ENCODE results near the gene STARD13. TPM values are rescaled to one million over a fixed set of nuclear protein-coding genes. Genes with fewer than 3 reads are reported as not detected.

Gene STARD13
- total RNA-seq (0.10 and 0.22 TPM in 2 replicates), polyA plus RNA-seq (0.03 and 0.06 TPM in 2 replicates), polyA minus RNA-seq (0.14 and 1.3 TPM in 2 replicates)
- total RNA-seq (2013), result 0.68 TPM

- TF ChIP-seq EZH2 (IDR thresholded peaks at IDR 0.05; ENCODE audit: borderline replicate concordance, insufficient read depth, low read depth, low read length, poor library complexity, severe bottlenecking) (no peak), CTCF (IDR thresholded peaks at IDR 0.05) (no peak)
- Histone ChIP-seq H3K27me3 (replicated peaks in 1 of 4; ENCODE audit: control extremely low read depth in 1 of 4, control insufficient read depth in 3 of 4, insufficient read depth in 4 of 4, low read length in 3 of 4) (peaks cover 0 to 22% (median 19%) of the 10 kb centered on the region in 4 experiments), H3K4me2 (replicated peaks; ENCODE audit: low read depth, low read length, poor library complexity, severe bottlenecking) (peak within 1 kb of the TSS; percentile 73), H3K79me2 (ENCODE audit: control insufficient read depth, insufficient read depth, low read length) (no peaks in the 10 kb centered on the region), H3K27ac (ENCODE audit: low read length in 2 of 2) (no peak within 1 kb of the TSS), H2AFZ (ENCODE audit: insufficient read depth, low read depth, low read length, poor library complexity, severe bottlenecking) (peak within 1 kb of the TSS; percentile 66), H3K9ac (ENCODE audit: low read length) (peak within 1 kb of the TSS; percentile 67), H4K20me1 (ENCODE audit: control insufficient read depth, insufficient read depth, low read length, poor library complexity, severe bottlenecking) (no peaks in the 10 kb centered on the region), H3K4me1 (ENCODE audit: control insufficient read depth in 2 of 2, insufficient read depth in 2 of 2, low read length in 2 of 2) (peaks cover 11 to 15% of the 10 kb centered on the region in 2 donors), H3K36me3 (replicated peaks in 1 of 2; ENCODE audit: control extremely low read depth in 1 of 2, control insufficient read depth in 1 of 2, extremely low read depth in 1 of 2, insufficient read depth in 2 of 2, low read length in 1 of 2) (no peaks in the 10 kb centered on the region), H3K4me3 (ENCODE audit: control extremely low read depth in 1 of 5, extremely low read depth in 1 of 5, insufficient read depth in 1 of 5, low read depth in 2 of 5, low read length in 4 of 5) (peak within 1 kb of the TSS; percentile 31 to 53 (median 46)), H3K9me3 (ENCODE audit: control extremely low read depth in 1 of 3, control insufficient read depth in 2 of 3, insufficient read depth in 1 of 3, low read length in 2 of 3) (no peaks in the 10 kb centered on the region)
- POLR2A ChIA-PET, result no interaction called here
- CTCF ChIA-PET, result no interaction called here
- H3K27me3 Mint-ChIP-seq, result peaks cover 58% of the 10 kb centered on the region
- peak within 1 kb of the TSS; percentile 86 for H3K4me3 Mint-ChIP-seq
- no peaks in the 10 kb centered on the region for H3K9me3 Mint-ChIP-seq (ENCODE audit: insufficient read depth)
- DNase-seq (peak; percentile 28), ATAC-seq (ENCODE audit: low read depth) (no peak)
- intact Hi-C loops (cut with micrococcal nuclease), result no loop called here
- H3K4me1 Mint-ChIP-seq, result peaks cover 19% of the 10 kb centered on the region
- H3K27ac Mint-ChIP-seq, result no peak within 1 kb of the TSS
- 4% methylated on average over 19 of the region's 20 CpGs for WGBS (ENCODE audit: insufficient coverage)
These were observed at the start of gene STARD13 for GRCh38 chr13:33285420-33286124. TSS of gene STARD13 (minus strand) at chr13:33285755. CDS start at chr13:33285638, 117 bp downstream.

- H3K4me3 ChIP-seq (ENCODE audit: control extremely low read depth in 1 of 5, extremely low read depth in 1 of 5, insufficient read depth in 1 of 5, low read depth in 2 of 5, low read length in 4 of 5), result no peak overlapping the region
- H3K9ac ChIP-seq (ENCODE audit: low read length), result no peak overlapping the region
- H3K27me3 ChIP-seq (replicated peaks in 1 of 4; ENCODE audit: control extremely low read depth in 1 of 4, control insufficient read depth in 3 of 4, insufficient read depth in 4 of 4, low read length in 3 of 4), result peaks cover 0 to 2% (median 0%) of the 10 kb centered on the region in 4 experiments
- ChIA-PET POLR2A (no interaction called here), CTCF (no interaction called here)
- no peak overlapping the region for H3K27ac ChIP-seq (ENCODE audit: low read length in 2 of 2)
- 91% methylated on average over 4 of the region's 7 CpGs for WGBS (ENCODE audit: insufficient coverage)
- DNase-seq, result no peak
- H3K9me3 ChIP-seq (ENCODE audit: control extremely low read depth in 1 of 3, control insufficient read depth in 2 of 3, insufficient read depth in 1 of 3, low read length in 2 of 3), result no peaks in the 10 kb centered on the region
- intact Hi-C loops (cut with micrococcal nuclease), result no loop called here
- no peaks in the 10 kb centered on the region for H3K36me3 ChIP-seq (replicated peaks in 1 of 2; ENCODE audit: control extremely low read depth in 1 of 2, control insufficient read depth in 1 of 2, extremely low read depth in 1 of 2, insufficient read depth in 2 of 2, low read length in 1 of 2)
- H2AFZ ChIP-seq (ENCODE audit: insufficient read depth, low read depth, low read length, poor library complexity, severe bottlenecking), result no peak overlapping the region
- H3K4me2 ChIP-seq (replicated peaks; ENCODE audit: low read depth, low read length, poor library complexity, severe bottlenecking), result no peak overlapping the region
- Mint-ChIP-seq H3K4me1 (no peaks in the 10 kb centered on the region), H3K27me3 (peaks cover 26% of the 10 kb centered on the region), H3K9me3 (ENCODE audit: insufficient read depth) (no peaks in the 10 kb centered on the region), H3K4me3 (no peak overlapping the region), H3K27ac (no peak overlapping the region)
- ATAC-seq (ENCODE audit: low read depth), result no peak
- no peaks in the 10 kb centered on the region for H3K4me1 ChIP-seq (ENCODE audit: control insufficient read depth in 2 of 2, insufficient read depth in 2 of 2, low read length in 2 of 2)
- TF ChIP-seq EZH2 (IDR thresholded peaks at IDR 0.05; ENCODE audit: borderline replicate concordance, insufficient read depth, low read depth, low read length, poor library complexity, severe bottlenecking), result no peak
- TF ChIP-seq CTCF (IDR thresholded peaks at IDR 0.05), result no peak
- H4K20me1 ChIP-seq (ENCODE audit: control insufficient read depth, insufficient read depth, low read length, poor library complexity, severe bottlenecking), result no peaks in the 10 kb centered on the region
- H3K79me2 ChIP-seq (ENCODE audit: control insufficient read depth, insufficient read depth, low read length), result no peaks in the 10 kb centered on the region
These were observed 49.3 kb upstream of the STARD13 start for GRCh38 chr13:33334831-33335230.

Data from B cell (primary cell).